Vagina (tissue), 2 donors: ENCODE results near the gene TSEN2. TPM values are rescaled to one million over a fixed set of nuclear protein-coding genes. Genes with fewer than 3 reads are reported as not detected.

Experiments used
- DNase-seq, 2 donors: peaks; one replicate each; pipeline ENCODE4 v3.0.0-alpha.2; 2017; ENCODE audit errors: extremely low spot score in 2 of 2
- H3K27ac ChIP-seq: fragments of 200-600 bp; sonication (generic); one replicate; pipeline ENCODE4 v1.5.1; 2019
- H3K27me3 ChIP-seq: fragments of 200-600 bp; sonication (generic); one replicate; pipeline ENCODE4 v1.5.1; 2019
- H3K36me3 ChIP-seq, 2 donors: fragments of 200-600 bp; sonication (generic); one replicate each; pipeline ENCODE4 v1.5.1; 2017 to 2019
- H3K4me1 ChIP-seq: fragments of 200-600 bp; sonication (generic); one replicate; pipeline ENCODE4 v1.5.1; 2019
- H3K4me3 ChIP-seq, 2 donors: fragments of 200-600 bp; sonication (generic); 1 replicate in 1 of 2; 2 replicates in 1 of 2; pipeline ENCODE4 v1.5.1; 2016 to 2019
- H3K9me3 ChIP-seq: fragments of 200-600 bp; sonication (generic); one replicate; pipeline ENCODE4 v1.5.1; 2019
- POLR2A ChIP-seq, 2 donors: fragments of 450-650 bp; IDR thresholded peaks; one replicate each; pipeline ENCODE4 v1.6.1; 2017; ENCODE audit warnings: antibody characterized with exemption in 2 of 2, mild to moderate bottlenecking in 2 of 2, moderate library complexity in 2 of 2
- POLR2AphosphoS5 ChIP-seq, 2 donors: sonication (generic); formaldehyde crosslinking; IDR thresholded peaks; one replicate each; pipeline ENCODE4 v1.9.0; 2017; ENCODE audit warnings: antibody characterized with exemption in 2 of 2, mild to moderate bottlenecking in 2 of 2, low read depth in 1 of 2; ENCODE audit not compliant: insufficient read depth in 1 of 2
- intact Hi-C: fragments of 100-400 bp; cut with DNase I; formaldehyde crosslinking; loops from one replicate; pipeline ENCODE4 v1.15.1; 2023
- total RNA-seq: library from RNA; depleted of rRNA; stranded (reverse); fragments of >200 nt; gene quantifications from one replicate; pipeline ENCODE4 v1.2.3, GENCODE V29; 2016
- TF ChIP-seq, protein P1 (sequence below), 3 experiments: fragments of 450-650 bp in 2 of 3; fragments of 200-600 bp in 1 of 3; sonication (generic) in 1 of 3; IDR thresholded peaks; one replicate each; pipeline ENCODE4 v1.5.1; 2017 to 2019; ENCODE audit warnings: antibody characterized with exemption in 3 of 3, mild to moderate bottlenecking in 2 of 3, moderate library complexity in 2 of 3

Gene TSEN2
- total RNA-seq, 1 donor from 2014 or later, result 16.0 TPM

- no peak overlapping the region for H3K27ac ChIP-seq
- no peaks in the 10 kb centered on the region for H3K9me3 ChIP-seq
- H3K4me1 ChIP-seq, result peaks cover 8% of the 10 kb centered on the region
- TF ChIP-seq POLR2AphosphoS5 (IDR thresholded peaks at IDR 0.05; ENCODE audit: insufficient read depth in 1 of 2, low read depth in 1 of 2), result no peak
- no peak for TF ChIP-seq POLR2A (IDR thresholded peaks at IDR 0.05)
- TF ChIP-seq, protein P1, sequence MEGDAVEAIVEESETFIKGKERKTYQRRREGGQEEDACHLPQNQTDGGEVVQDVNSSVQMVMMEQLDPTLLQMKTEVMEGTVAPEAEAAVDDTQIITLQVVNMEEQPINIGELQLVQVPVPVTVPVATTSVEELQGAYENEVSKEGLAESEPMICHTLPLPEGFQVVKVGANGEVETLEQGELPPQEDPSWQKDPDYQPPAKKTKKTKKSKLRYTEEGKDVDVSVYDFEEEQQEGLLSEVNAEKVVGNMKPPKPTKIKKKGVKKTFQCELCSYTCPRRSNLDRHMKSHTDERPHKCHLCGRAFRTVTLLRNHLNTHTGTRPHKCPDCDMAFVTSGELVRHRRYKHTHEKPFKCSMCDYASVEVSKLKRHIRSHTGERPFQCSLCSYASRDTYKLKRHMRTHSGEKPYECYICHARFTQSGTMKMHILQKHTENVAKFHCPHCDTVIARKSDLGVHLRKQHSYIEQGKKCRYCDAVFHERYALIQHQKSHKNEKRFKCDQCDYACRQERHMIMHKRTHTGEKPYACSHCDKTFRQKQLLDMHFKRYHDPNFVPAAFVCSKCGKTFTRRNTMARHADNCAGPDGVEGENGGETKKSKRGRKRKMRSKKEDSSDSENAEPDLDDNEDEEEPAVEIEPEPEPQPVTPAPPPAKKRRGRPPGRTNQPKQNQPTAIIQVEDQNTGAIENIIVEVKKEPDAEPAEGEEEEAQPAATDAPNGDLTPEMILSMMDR (IDR thresholded peaks at IDR 0.05), result no peak
- intact Hi-C loops, result no loop called here
- DNase-seq, result no peak
- no peaks in the 10 kb centered on the region for H3K27me3 ChIP-seq
- H3K36me3 ChIP-seq, result no peaks in the 10 kb centered on the region
- no peak overlapping the region for H3K4me3 ChIP-seq
These were observed 29.6 kb downstream of the TSEN2 start for GRCh38 chr3:12513694-12514446.

- H3K27ac ChIP-seq, result no peak overlapping the region
- H3K4me1 ChIP-seq, result no peaks in the 10 kb centered on the region
- H3K36me3 ChIP-seq, result no peaks in the 10 kb centered on the region
- H3K9me3 ChIP-seq, result no peaks in the 10 kb centered on the region
- TF ChIP-seq POLR2AphosphoS5 (IDR thresholded peaks at IDR 0.05; ENCODE audit: insufficient read depth in 1 of 2, low read depth in 1 of 2) (no peak), POLR2A (IDR thresholded peaks at IDR 0.05) (no peak)
- TF ChIP-seq, protein P1 (IDR thresholded peaks at IDR 0.05), result no peak
- intact Hi-C loops, result no loop called here
- no peaks in the 10 kb centered on the region for H3K27me3 ChIP-seq
- no peak for DNase-seq
- no peak overlapping the region for H3K4me3 ChIP-seq
These were observed 31.4 kb downstream of the TSEN2 start for GRCh38 chr3:12515631-12516030.

DNA sequence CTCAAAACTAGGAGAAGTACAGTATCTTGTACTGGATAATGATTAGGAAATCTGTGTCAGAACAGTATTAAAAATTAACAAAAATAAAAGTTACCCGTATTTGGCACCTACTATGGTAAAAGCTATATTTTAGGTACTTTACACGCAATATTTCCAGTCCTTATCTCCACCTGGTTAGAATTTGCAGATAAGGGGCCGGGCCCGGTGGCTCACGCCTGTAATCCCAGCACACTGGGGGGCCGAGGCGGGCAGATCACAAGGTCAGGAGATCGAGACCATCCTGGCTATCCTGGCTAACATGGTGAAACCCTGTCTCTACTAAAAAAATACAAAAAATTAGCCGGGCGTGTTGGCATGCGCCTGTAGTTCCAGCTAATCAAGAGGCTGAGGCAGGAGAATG, 32.6 kb downstream of the TSEN2 start:
- H3K4me3 ChIP-seq, result no peak overlapping the region
- no peaks in the 10 kb centered on the region for H3K4me1 ChIP-seq
- TF ChIP-seq POLR2AphosphoS5 (IDR thresholded peaks at IDR 0.05; ENCODE audit: insufficient read depth in 1 of 2, low read depth in 1 of 2) (no peak), POLR2A (IDR thresholded peaks at IDR 0.05) (no peak)
- TF ChIP-seq, protein P1 (IDR thresholded peaks at IDR 0.05), result no peak
- no peaks in the 10 kb centered on the region for H3K9me3 ChIP-seq
- H3K27me3 ChIP-seq, result no peaks in the 10 kb centered on the region
- DNase-seq, result no peak
- intact Hi-C loops, result no loop called here
- H3K27ac ChIP-seq, result no peak overlapping the region
- H3K36me3 ChIP-seq, result no peaks in the 10 kb centered on the region

DNA sequence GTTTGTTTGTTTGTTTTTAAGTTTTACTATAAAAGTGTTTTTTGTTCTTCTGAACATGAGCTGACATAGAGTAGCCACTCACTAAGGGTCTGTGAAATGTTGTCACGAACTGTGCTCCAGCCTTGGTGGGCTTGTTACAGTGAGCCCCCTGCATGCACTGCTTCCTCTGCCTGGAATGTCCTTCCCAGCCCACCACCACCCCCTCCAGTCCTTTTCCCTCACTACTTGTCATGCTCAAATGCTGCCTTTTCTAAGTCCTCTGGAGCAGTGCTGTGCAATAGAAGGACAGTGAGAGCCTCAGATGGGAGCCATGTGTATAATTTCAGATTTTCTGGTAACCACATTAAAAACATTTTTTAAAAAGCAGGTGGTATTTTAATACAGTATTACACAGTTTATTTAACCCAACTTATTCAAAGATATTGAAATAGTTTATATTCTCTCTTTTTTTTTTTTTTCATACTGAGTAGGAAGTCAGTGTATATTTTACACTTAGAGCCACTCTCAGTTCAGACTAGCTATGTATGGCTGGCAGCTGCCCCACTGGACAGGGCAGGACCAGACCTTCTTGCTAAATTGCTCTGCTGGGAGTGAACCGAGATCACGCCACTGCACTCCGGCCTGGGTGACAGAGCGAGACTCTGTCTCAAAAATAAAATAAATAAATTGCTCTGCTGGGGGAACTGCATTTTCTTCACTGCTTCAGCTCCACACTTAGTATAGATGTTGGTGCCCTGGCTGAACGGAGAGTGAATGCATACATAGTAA, 34.2 kb downstream of the TSEN2 start:
- Histone ChIP-seq H3K9me3 (no peaks in the 10 kb centered on the region), H3K36me3 (no peaks in the 10 kb centered on the region), H3K4me3 (no peak overlapping the region), H3K27ac (no peak overlapping the region), H3K27me3 (no peaks in the 10 kb centered on the region), H3K4me1 (no peaks in the 10 kb centered on the region)
- TF ChIP-seq POLR2A (IDR thresholded peaks at IDR 0.05) (no peak), POLR2AphosphoS5 (IDR thresholded peaks at IDR 0.05; ENCODE audit: insufficient read depth in 1 of 2, low read depth in 1 of 2) (no peak)
- TF ChIP-seq, protein P1 (IDR thresholded peaks at IDR 0.05), result no peak
- intact Hi-C loops, result no loop called here
- DNase-seq, result no peak

DNA sequence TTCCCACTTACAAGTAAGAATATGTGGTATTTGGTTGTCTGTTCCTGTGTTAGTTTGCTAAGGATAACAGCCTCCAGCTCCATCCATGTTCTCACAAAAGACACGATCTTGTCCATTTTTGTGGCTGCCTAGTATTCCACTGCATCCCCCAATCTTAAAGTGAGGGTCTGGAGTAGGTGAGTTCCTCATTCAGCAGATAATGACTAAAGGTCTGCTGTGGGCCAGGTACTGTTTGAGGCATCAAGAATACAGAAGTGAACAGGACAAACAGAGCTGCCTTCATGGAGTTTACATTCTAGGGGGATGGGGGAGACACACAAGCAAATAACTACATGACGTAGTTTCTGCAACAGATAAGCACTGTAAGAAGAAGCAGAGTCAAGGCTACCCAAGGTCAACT, 36.7 kb downstream of the TSEN2 start:
- no peaks in the 10 kb centered on the region for H3K36me3 ChIP-seq
- no peaks in the 10 kb centered on the region for H3K27me3 ChIP-seq
- intact Hi-C loops, result no loop called here
- DNase-seq, result no peak
- no peak for TF ChIP-seq POLR2A (IDR thresholded peaks at IDR 0.05)
- TF ChIP-seq, protein P1 (IDR thresholded peaks at IDR 0.05), result no peak
- no peak for TF ChIP-seq POLR2AphosphoS5 (IDR thresholded peaks at IDR 0.05; ENCODE audit: insufficient read depth in 1 of 2, low read depth in 1 of 2)
- H3K9me3 ChIP-seq, result no peaks in the 10 kb centered on the region
- no peak overlapping the region for H3K4me3 ChIP-seq
- no peak overlapping the region for H3K27ac ChIP-seq
- H3K4me1 ChIP-seq, result no peaks in the 10 kb centered on the region
